Naive B cell (primary cell): Measurements from ENCODE around the gene PHF21B. TPM values are rescaled to one million over a fixed set of nuclear protein-coding genes. Genes with fewer than 3 reads are reported as not detected.

Source experiments
- ATAC-seq, 2 donors: fragments of 150-1000 bp; cut with Tn5 transposase; 2 replicates each; pipeline ENCODE4 v1.10.0; 2021; ENCODE audit warnings: low read depth in 2 of 2, mild to moderate bottlenecking in 2 of 2, moderate library complexity in 2 of 2
- DNase-seq: peaks from one replicate; pipeline ENCODE4 v3.0.0; 2022
- H3K27ac Mint-ChIP-seq, 6 donors: one replicate each; pipeline ENCODE4 v1.8.0; 2020 to 2022; ENCODE audit warnings: mild to moderate bottlenecking in 6 of 6, mixed read lengths in 6 of 6, moderate library complexity in 5 of 6, inconsistent platforms in 2 of 6
- H3K27me3 Mint-ChIP-seq, 3 donors: one replicate each; pipeline ENCODE4 v1.8.0; 2021 to 2022; ENCODE audit warnings: mixed read lengths in 3 of 3, mild to moderate bottlenecking in 1 of 3
- H3K36me3 Mint-ChIP-seq, 2 donors: one replicate each; pipeline ENCODE4 v1.8.0; 2020 to 2022; ENCODE audit warnings: mixed read lengths in 2 of 2, inconsistent platforms in 1 of 2, mild to moderate bottlenecking in 1 of 2
- H3K4me1 Mint-ChIP-seq, 3 donors: one replicate each; pipeline ENCODE4 v1.8.0; 2020 to 2022; ENCODE audit warnings: mixed read lengths in 3 of 3, inconsistent platforms in 1 of 3, mild to moderate bottlenecking in 1 of 3, moderate library complexity in 1 of 3
- H3K4me3 Mint-ChIP-seq, 8 donors: one replicate each; pipeline ENCODE4 v1.8.0; 2020 to 2022; ENCODE audit warnings: mild to moderate bottlenecking in 8 of 8, mixed read lengths in 8 of 8, moderate library complexity in 8 of 8, inconsistent platforms in 2 of 8
- H3K9me3 Mint-ChIP-seq, 7 donors: one replicate each; pipeline ENCODE4 v1.8.0; 2020 to 2022; ENCODE audit warnings: mixed read lengths in 7 of 7, mild to moderate bottlenecking in 5 of 7, inconsistent platforms in 2 of 7, moderate library complexity in 1 of 7
- polyA plus RNA-seq, 6 donors: library from polyadenylated mRNA; unstranded; fragments of 300-500 nt; fragmentation: Illumina TruSeq; gene quantifications; one replicate each; pipeline ENCODE4 v1.2.3, GENCODE V29; 2021; ENCODE audit warnings: low read depth in 6 of 6

The PHF21B gene
- polyA plus RNA-seq, 6 donors from 2014 or later = not detected

DNA sequence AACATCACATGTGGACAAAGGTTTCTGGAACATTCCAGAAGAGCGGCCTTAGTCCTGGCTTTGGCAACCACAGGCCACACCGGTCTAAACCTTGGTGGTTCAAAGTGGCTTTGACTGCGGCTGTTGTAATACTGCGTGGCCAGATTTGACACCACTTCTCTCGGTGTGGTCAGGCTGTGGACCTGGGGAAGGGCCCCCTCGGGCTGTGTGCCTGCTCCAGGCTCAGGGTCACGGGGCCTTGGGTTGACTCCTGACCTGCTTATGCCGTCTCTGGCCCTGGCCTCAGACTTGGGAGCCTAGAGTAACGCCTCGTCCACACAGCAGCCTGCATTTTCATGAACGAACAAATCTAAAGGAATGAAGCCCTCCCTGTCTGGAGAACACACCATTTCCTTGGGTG lies 118.0 kb downstream of the PHF21B start:
- no peaks in the 10 kb centered on the region for H3K27me3 Mint-ChIP-seq
- H3K4me1 Mint-ChIP-seq = no peaks in the 10 kb centered on the region
- H3K27ac Mint-ChIP-seq = no peak overlapping the region
- ATAC-seq = no peak
- no peak overlapping the region for H3K4me3 Mint-ChIP-seq
- H3K9me3 Mint-ChIP-seq = peaks cover 0 to 3% (median 0%) of the 10 kb centered on the region in 7 donors
- no peak for DNase-seq
- H3K36me3 Mint-ChIP-seq = no peaks in the 10 kb centered on the region

GRCh38 chr22:44891293-44891747 lies 118.5 kb downstream of the PHF21B start:
- H3K9me3 Mint-ChIP-seq = peaks cover 0 to 3% (median 0%) of the 10 kb centered on the region in 7 donors
- no peaks in the 10 kb centered on the region for H3K27me3 Mint-ChIP-seq
- no peaks in the 10 kb centered on the region for H3K36me3 Mint-ChIP-seq
- no peak overlapping the region for H3K4me3 Mint-ChIP-seq
- no peak for ATAC-seq
- H3K27ac Mint-ChIP-seq = peak overlapping the region in 1 of 6 donors; percentile 33
- H3K4me1 Mint-ChIP-seq = no peaks in the 10 kb centered on the region
- DNase-seq = no peak

DNA sequence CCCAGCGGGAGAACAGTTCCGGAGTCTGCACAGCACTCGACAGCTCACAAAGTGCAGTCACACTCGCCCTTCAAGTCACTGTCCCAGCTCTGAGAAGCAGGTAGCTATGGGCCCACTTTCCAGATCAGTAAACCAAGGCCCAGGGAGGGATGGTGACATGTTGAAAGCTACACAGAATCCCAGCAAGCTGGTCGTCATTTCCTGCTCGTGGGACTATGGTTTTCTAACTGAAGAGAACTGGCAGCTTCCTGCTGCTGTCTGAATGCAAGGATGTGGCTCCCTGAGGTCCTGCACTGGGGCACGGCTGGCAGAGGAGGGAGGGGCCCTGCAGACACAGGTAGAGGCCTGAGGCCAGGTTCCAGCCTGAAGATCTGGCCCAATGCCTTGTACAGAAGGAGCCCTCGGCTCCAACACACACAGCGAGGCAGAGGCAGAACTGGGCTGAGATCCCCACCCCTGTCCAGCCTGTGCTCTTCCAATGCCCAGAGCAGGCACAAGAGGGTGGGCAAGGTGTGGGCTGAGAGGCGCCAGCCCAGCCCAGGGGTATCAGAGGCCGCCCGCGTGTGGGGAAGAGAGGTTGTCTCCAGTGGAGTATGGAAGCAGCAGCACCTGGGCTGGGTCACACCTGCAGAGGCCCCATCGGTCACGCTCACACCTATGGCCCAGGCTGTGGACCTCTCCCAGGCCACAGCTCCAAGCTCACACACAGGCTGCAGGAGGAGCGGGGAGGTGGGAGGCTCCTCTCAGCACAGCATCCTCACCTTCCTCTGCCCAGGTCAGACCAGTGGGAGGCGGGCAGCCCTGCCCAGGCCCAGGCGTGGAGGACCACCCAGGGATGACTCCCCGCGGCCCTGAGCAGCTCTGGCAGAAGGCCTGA lies 119.2 kb downstream of the PHF21B start:
- ATAC-seq (no peak), DNase-seq (no peak)
- Mint-ChIP-seq H3K27ac (no peak overlapping the region), H3K4me3 (no peak overlapping the region), H3K4me1 (no peaks in the 10 kb centered on the region), H3K36me3 (no peaks in the 10 kb centered on the region), H3K27me3 (no peaks in the 10 kb centered on the region), H3K9me3 (peaks cover 0 to under 1% (median 0%) of the 10 kb centered on the region in 7 donors)

- no peak overlapping the region for H3K4me3 Mint-ChIP-seq
- H3K4me1 Mint-ChIP-seq = no peaks in the 10 kb centered on the region
- no peak for ATAC-seq
- H3K27me3 Mint-ChIP-seq = no peaks in the 10 kb centered on the region
- DNase-seq = no peak
- H3K9me3 Mint-ChIP-seq = no peaks in the 10 kb centered on the region
- H3K27ac Mint-ChIP-seq = no peak overlapping the region
- no peaks in the 10 kb centered on the region for H3K36me3 Mint-ChIP-seq
Observed at GRCh38 chr22:44889255-44889878, 120.4 kb downstream of the PHF21B start.

GRCh38 chr22:44888491-44889254 lies 121.1 kb downstream of the PHF21B start:
- Mint-ChIP-seq H3K27me3 (no peaks in the 10 kb centered on the region), H3K9me3 (no peaks in the 10 kb centered on the region), H3K4me3 (no peak overlapping the region), H3K4me1 (no peaks in the 10 kb centered on the region), H3K27ac (no peak overlapping the region), H3K36me3 (no peaks in the 10 kb centered on the region)
- ATAC-seq = no peak
- DNase-seq = no peak

GRCh38 chr22:44887941-44888366 lies 121.9 kb downstream of the PHF21B start:
- no peak overlapping the region for H3K27ac Mint-ChIP-seq
- no peak overlapping the region for H3K4me3 Mint-ChIP-seq
- no peak for DNase-seq
- no peaks in the 10 kb centered on the region for H3K4me1 Mint-ChIP-seq
- ATAC-seq = no peak
- H3K27me3 Mint-ChIP-seq = no peaks in the 10 kb centered on the region
- no peaks in the 10 kb centered on the region for H3K9me3 Mint-ChIP-seq
- H3K36me3 Mint-ChIP-seq = no peaks in the 10 kb centered on the region

GRCh38 chr22:44885806-44886360 lies 123.9 kb downstream of the PHF21B start:
- DNase-seq (no peak), ATAC-seq (no peak)
- Mint-ChIP-seq H3K4me1 (no peaks in the 10 kb centered on the region), H3K9me3 (peaks cover 0 to 2% (median 0%) of the 10 kb centered on the region in 7 donors), H3K27me3 (no peaks in the 10 kb centered on the region), H3K27ac (no peak overlapping the region), H3K36me3 (no peaks in the 10 kb centered on the region), H3K4me3 (no peak overlapping the region)

DNA sequence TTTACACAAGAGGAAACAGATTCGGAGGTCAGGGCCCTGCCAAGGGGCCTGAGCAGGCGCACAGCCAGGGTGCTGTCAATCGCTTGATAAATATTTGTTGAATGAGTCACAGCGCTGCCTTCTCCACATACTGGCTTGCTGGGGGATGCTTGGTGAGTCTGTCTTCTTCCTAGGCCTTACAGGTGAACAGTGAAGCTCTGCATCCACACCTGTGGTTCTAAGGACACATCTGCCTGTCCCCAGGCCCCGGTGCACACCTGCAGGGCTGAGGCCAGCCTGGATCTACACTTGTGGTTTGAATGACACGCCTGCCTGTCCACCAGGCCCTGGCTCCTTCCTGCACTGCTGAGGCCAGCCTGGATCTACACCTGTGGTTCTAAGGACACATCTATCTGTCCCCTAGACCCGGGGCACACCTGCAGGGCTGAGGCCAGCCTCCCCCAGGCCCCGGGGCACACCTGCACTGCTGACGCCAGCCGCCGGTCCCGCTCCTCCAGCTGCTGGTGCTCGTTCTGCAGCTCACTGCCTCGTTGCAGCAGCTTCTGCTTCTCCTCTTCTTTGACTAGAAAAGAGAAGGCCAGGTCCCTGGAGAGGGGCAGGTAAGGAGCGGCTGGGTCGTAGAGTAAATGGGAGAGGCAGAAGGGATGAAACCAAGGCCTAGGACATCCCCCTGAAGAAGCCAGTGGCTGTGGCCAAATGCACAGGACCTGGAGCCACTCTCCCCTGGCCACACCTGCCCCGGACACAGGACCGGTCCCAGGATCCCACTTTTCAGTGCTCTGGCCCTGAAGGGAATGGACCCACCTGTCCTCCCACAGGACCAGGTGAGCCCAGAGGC lies 124.6 kb downstream of the PHF21B start:
- peaks cover 0 to 2% (median 0%) of the 10 kb centered on the region in 7 donors for H3K9me3 Mint-ChIP-seq
- no peaks in the 10 kb centered on the region for H3K4me1 Mint-ChIP-seq
- H3K36me3 Mint-ChIP-seq = no peaks in the 10 kb centered on the region
- H3K27me3 Mint-ChIP-seq = no peaks in the 10 kb centered on the region
- ATAC-seq = no peak
- no peak overlapping the region for H3K27ac Mint-ChIP-seq
- no peak for DNase-seq
- no peak overlapping the region for H3K4me3 Mint-ChIP-seq

GRCh38 chr22:44884562-44884961 lies 125.2 kb downstream of the PHF21B start:
- DNase-seq (no peak), ATAC-seq (no peak)
- Mint-ChIP-seq H3K4me1 (no peaks in the 10 kb centered on the region), H3K27ac (no peak overlapping the region), H3K36me3 (no peaks in the 10 kb centered on the region), H3K27me3 (no peaks in the 10 kb centered on the region), H3K9me3 (peaks cover 0 to 2% (median 0%) of the 10 kb centered on the region in 7 donors), H3K4me3 (no peak overlapping the region)

DNA sequence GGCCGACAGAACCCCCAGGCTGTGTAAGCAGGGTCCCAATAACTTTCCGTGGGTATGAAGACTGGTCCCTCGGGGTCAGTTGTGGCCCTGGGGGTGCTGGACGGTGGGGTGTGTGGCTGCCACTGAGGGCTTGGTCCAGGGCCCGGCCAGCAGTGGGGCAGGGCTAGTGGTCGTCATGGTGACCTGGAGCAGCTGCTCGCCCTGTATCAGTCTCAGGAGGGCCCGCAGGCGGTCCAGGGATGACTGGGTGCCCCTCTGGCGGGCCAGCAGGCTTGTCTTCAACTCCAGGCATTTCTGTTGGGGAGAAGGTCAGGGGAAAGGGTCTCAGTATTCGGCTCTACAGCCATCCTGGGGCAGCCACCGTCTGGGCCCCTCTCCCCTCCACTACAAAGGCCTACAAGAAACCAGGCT lies 126.8 kb downstream of the PHF21B start:
- H3K4me1 Mint-ChIP-seq = no peaks in the 10 kb centered on the region
- H3K27me3 Mint-ChIP-seq = no peaks in the 10 kb centered on the region
- H3K36me3 Mint-ChIP-seq = no peaks in the 10 kb centered on the region
- no peak overlapping the region for H3K4me3 Mint-ChIP-seq
- ATAC-seq (no peak), DNase-seq (no peak)
- no peak overlapping the region for H3K27ac Mint-ChIP-seq
- H3K9me3 Mint-ChIP-seq = peaks cover 0 to 2% (median 0%) of the 10 kb centered on the region in 7 donors

GRCh38 chr22:44882226-44882905 lies 127.4 kb downstream of the PHF21B start:
- no peaks in the 10 kb centered on the region for H3K36me3 Mint-ChIP-seq
- H3K27me3 Mint-ChIP-seq = no peaks in the 10 kb centered on the region
- DNase-seq = no peak
- ATAC-seq = no peak
- H3K27ac Mint-ChIP-seq = no peak overlapping the region
- H3K9me3 Mint-ChIP-seq = peaks cover 0 to 2% (median 1%) of the 10 kb centered on the region in 7 donors
- no peaks in the 10 kb centered on the region for H3K4me1 Mint-ChIP-seq
- H3K4me3 Mint-ChIP-seq = no peak overlapping the region

DNA sequence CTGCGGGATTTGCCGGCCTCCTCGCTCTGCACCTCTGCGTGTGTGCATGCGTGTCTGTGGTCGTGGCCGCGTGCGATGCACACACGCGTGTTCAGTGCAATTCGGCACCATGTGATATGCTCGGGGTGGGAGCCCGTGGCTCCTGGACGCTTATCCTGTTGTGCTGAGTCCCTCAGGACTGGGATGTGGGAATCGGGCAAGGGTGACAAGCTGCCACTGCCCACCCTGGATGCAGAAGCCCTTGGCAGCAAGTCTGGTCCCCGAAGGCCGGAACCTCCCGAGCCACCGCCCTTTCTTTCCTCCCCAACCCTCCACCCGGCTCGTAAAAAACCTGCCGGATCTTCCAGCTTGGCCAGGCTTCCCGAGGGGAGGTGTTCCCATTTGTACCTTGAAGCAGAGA lies 128.2 kb downstream of the PHF21B start:
- Mint-ChIP-seq H3K27me3 (peaks cover 0 to 2% (median 0%) of the 10 kb centered on the region in 3 donors), H3K4me1 (no peaks in the 10 kb centered on the region), H3K36me3 (peaks cover 0 to 5% of the 10 kb centered on the region in 2 donors), H3K4me3 (no peak overlapping the region), H3K9me3 (peaks cover 2 to 9% (median 6%) of the 10 kb centered on the region in 7 donors), H3K27ac (no peak overlapping the region)
- DNase-seq (no peak), ATAC-seq (no peak)
